Astrocyte of the spinal cord (primary cell): ENCODE data around the gene ZNF483.
"Not testable (repeated sequence)": the region's sequence is repeated elsewhere in the genome, so short reads cannot be mapped to it uniquely, and the experiment has no call there.

Source experiments
- DNase-seq: peaks from one replicate; pipeline ENCODE4 v3.0.0; 2011; ENCODE audit warnings: low read depth, low spot score
- H3K4me3 ChIP-seq: 2 replicates; pipeline ENCODE4 v1.5.1; 2011; ENCODE audit warnings: low read depth, mild to moderate bottlenecking, low read length, moderate library complexity
- CTCF ChIP-seq: IDR thresholded peaks from 2 replicates; pipeline ENCODE4 v1.5.1; 2012; ENCODE audit warnings: low read depth, mild to moderate bottlenecking, low read length, inconsistent platforms
- in situ Hi-C: cut with HindIII; loops from 2 replicates; pipeline ENCODE4 v1.10.0; 2017; ENCODE audit warnings: low sequenced_read_pairs

The ZNF483 gene

GRCh38 chr9:111605041-111605559, 80.1 kb downstream of the ZNF483 start:
- in situ Hi-C loops = no loop called here
- DNase-seq = no peak
- no peak for TF ChIP-seq CTCF
- no peak overlapping the region for H3K4me3 ChIP-seq

DNA sequence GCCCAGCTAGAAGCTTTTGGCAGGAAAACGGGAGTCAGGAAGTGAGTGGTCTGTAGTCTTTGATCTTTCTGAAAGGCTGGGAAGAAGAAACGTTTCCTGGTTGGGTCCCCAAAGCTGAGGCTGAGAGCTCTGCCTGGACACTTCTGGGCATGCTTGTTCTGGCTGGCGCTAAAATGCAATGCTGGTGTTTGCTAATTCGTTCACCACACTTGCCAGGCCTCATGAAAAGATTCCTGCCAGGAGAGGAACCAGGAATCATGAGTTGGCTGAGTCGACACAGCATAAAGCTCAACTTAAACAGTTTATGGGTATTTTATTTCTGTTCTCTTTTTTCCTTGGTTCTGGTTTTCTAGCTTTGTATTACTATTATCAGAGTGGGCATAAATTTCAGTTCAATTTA, 85.2 kb downstream of the ZNF483 start:
- no peak overlapping the region for H3K4me3 ChIP-seq
- no peak for TF ChIP-seq CTCF
- DNase-seq = no peak
- in situ Hi-C loops = no loop called here

DNA sequence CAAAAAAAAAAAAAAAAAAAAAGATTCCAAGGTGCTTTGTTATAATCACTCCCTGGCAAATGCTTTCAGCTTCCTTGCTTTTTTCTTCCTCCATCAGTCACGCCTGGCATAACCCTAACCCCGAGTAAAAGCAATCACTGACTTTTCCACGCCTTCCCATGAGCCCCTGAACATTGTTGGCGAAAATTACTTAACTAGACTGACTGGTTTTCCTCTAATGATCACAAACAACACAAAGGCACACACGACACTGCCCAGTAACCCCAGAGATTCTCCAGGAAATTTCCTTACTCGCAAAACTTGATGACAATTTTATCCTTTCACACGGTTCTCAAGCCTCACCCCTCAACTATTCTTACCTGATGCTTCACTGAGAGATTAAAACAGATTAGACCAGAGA, 85.9 kb downstream of the ZNF483 start:
- H3K4me3 ChIP-seq = no peak overlapping the region

DNA sequence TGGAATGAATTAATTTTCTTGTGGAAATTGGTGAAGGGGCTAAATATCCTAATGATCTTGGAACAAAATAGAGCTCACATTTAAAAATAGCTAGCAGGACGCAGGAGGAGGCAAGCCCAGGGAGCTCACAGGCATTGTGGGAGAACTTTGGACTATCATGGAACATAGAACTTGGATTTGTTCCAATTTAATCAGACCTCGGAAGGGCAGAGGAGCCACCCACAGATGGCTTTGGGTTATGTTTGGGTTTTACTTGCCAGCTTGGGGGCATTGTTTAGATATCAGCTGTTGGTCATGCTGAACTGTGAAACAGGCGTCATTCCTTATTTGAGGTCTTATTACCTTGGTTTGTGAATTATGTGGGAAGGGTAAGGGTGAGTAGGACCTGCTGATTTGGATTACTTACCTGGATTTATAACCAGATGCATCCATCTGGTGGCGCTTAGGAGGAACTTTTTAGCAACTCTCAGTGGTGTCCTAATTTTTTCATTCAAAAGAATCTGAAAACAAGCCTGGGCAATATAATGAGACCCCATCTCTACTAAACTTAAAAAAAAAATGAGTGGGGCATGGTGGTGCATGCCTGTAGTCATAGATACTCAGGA, 88.6 kb downstream of the ZNF483 start:
- DNase-seq = no peak
- TF ChIP-seq CTCF = no peak
- in situ Hi-C loops = no loop called here
- no peak overlapping the region for H3K4me3 ChIP-seq

More for the DNA sequence above, 85.9 kb downstream of the ZNF483 start:
- TF ChIP-seq CTCF = no peak
- DNase-seq = no peak
- in situ Hi-C loops = no loop called here

DNA sequence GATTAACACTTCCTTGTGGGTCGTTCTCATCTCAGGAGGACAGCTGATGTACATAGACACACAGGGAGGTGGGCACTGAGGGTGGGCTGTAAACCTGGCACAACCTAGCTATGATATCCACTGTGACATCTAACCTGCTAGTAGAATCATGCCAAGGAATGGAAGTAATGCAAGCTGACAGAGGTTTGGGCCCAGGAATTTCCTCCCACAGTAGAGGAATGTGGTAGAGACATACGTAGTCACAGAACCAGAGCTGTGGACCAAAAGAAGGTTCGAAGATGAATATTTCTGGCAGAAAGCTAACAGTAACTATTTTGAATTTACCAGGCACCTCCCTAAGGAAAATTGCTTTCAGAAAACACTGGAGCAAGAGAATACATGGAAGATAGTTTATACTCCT, 90.9 kb downstream of the ZNF483 start:
- H3K4me3 ChIP-seq = no peak overlapping the region
- DNase-seq = no peak
- no peak for TF ChIP-seq CTCF
- in situ Hi-C loops = no loop called here

GRCh38 chr9:111617349-111617748, 92.4 kb downstream of the ZNF483 start:
- in situ Hi-C loops, DNase-seq, H3K4me3 ChIP-seq: not testable (repeated sequence)

DNA sequence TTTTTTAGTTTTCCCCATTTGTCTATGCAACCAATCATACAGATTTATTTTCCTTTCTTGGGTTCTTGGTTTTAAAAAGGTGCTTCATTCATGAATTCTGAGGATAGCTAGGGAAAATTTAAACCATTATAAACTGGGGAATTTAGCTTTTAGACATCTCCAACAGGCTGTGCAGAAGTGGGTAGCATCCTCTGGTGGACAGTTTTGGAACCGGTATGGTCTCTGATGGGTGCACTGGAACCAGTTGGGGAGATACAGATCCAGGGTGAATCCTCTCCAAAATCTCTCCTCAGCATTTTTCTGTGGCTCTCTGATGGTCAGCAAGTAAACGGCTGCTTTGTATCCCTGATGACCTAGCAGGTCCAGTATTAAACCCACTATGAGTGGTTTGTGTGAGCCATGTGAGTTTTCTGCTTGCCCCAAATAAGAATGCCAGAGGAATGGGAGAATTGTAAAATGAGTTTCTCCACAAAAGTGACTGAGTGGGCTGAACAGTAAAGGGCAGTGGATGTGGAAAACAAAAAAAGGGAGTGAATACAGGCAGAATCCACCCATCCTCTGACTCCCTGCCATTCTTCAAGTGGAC, 97.0 kb downstream of the ZNF483 start:
- DNase-seq = peak; percentile 50
- H3K4me3 ChIP-seq = no peak overlapping the region
- in situ Hi-C loops = no loop called here
- TF ChIP-seq CTCF = peak; percentile 98
